T-helper 17 cell (primary cell): Measurements from ENCODE around the gene CASD1. TPM values are rescaled to one million over a fixed set of nuclear protein-coding genes. Genes with fewer than 3 reads are reported as not detected.
A peak's percentile ranks its signal among the peaks of the same experiment; 100 is the strongest.

Experiments
- ATAC-seq: fragments of 150-1000 bp; cut with Tn5 transposase; 2 replicates; pipeline ENCODE4 v1.10.0; 2021; ENCODE audit warnings: mild to moderate bottlenecking, moderate library complexity
- DNase-seq, 3 donors: peaks; one replicate each; pipeline versions ENCODE4 v3.0.0 to v3.0.0-alpha.2; 2020 to 2021
- H3K9me3 ChIP-seq: one replicate; pipeline ENCODE4 v1.7.0; 2013; ENCODE audit warnings: low read length, mild to moderate bottlenecking; ENCODE audit not compliant: control insufficient read depth, poor library complexity, severe bottlenecking
- H3K27ac Mint-ChIP-seq: one replicate; pipeline ENCODE4 v1.8.0; 2022; ENCODE audit warnings: mild to moderate bottlenecking, moderate library complexity, mixed read lengths
- H3K27me3 Mint-ChIP-seq: one replicate; pipeline ENCODE4 v1.8.0; 2022; ENCODE audit warnings: mixed read lengths
- H3K36me3 Mint-ChIP-seq: one replicate; pipeline ENCODE4 v1.8.0; 2022; ENCODE audit warnings: low read depth, mixed read lengths
- H3K4me1 Mint-ChIP-seq: one replicate; pipeline ENCODE4 v1.8.0; 2022; ENCODE audit warnings: mild to moderate bottlenecking, mixed read lengths
- H3K4me3 Mint-ChIP-seq: one replicate; pipeline ENCODE4 v1.8.0; 2022; ENCODE audit warnings: mild to moderate bottlenecking, moderate library complexity, mixed read lengths
- total RNA-seq, 4 donors: library from RNA in 2 of 4; stranded (reverse) in 2 of 4; gene quantifications; one replicate each; pipeline ENCODE4 v1.2.3 and lab custom pipeline; 2022 to 2026

The CASD1 gene
- total RNA-seq, 2 donors from 2014 or later = 18.4 to 22.9 TPM

DNA sequence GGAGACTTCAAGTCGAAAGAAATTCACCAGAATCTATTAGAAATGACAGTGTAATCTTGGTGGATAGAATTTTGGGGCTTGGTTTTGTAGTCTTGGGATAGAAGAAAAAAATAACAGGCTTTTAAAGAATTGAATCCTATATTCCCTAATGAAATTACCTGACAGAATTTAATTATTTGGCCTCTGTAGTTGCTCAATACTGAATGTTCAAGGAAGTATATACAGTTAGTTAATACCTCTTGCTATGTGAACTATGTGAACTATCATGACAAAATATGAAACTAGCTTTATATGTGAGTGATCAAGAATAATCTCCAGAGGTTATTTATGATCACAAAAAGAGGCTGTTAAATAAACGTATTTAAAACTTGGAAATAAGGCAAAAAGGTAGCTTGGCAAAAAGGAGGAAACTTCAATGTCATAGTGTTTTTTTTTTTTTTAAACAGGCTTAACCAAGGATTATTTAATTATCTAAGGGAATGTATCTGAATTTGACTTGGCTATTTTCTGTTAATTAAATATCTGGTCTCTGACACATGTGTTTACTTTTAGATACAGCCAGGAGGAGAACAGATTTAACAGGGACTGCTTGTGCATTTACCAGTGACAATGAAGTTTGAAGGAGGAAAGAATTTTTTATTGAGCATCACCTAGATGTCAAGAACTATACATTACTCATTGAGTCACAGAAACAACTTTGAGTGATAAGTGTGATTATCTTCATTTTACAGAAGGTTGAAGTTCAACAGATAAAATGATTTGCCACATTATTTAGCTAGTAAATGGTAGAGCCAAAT is 11.5 kb upstream of the CASD1 start:
- no peak for DNase-seq
- no peaks in the 10 kb centered on the region for H3K9me3 ChIP-seq
- H3K36me3 Mint-ChIP-seq = no peaks in the 10 kb centered on the region
- no peak overlapping the region for H3K4me3 Mint-ChIP-seq
- no peaks in the 10 kb centered on the region for H3K4me1 Mint-ChIP-seq
- peaks cover 28% of the 10 kb centered on the region for H3K27me3 Mint-ChIP-seq
- ATAC-seq = no peak
- no peak overlapping the region for H3K27ac Mint-ChIP-seq

DNA sequence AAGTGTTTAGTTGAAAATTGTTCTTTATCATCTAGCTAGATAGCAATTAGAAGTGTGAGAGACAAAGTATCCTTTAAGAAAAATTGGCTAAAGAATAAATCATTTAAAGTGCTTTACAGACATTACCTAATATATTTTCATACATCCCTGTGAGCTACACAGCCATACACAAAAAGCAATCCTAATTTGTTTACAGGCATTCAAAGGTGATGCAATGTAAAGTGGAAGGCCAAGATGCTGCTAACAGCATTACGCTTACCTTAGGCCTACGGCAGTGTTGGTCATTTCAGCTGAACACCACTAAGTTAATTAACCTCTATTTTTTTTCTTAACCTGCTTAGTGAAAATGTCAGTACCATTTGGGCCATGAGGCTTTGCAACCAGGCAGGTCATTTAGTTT is 10.7 kb upstream of the CASD1 start:
- H3K27me3 Mint-ChIP-seq = peaks cover 28% of the 10 kb centered on the region
- H3K4me1 Mint-ChIP-seq = no peaks in the 10 kb centered on the region
- H3K9me3 ChIP-seq = no peaks in the 10 kb centered on the region
- no peak overlapping the region for H3K4me3 Mint-ChIP-seq
- no peak overlapping the region for H3K27ac Mint-ChIP-seq
- ATAC-seq (no peak), DNase-seq (no peak)
- no peaks in the 10 kb centered on the region for H3K36me3 Mint-ChIP-seq

- H3K4me1 Mint-ChIP-seq = peaks cover 13% of the 10 kb centered on the region
- H3K27me3 Mint-ChIP-seq = no peaks in the 10 kb centered on the region
- DNase-seq (no peak), ATAC-seq (no peak)
- H3K36me3 Mint-ChIP-seq = no peaks in the 10 kb centered on the region
- H3K27ac Mint-ChIP-seq = no peak overlapping the region
- H3K9me3 ChIP-seq = no peaks in the 10 kb centered on the region
- no peak overlapping the region for H3K4me3 Mint-ChIP-seq
Observed at GRCh38 chr7:94507462-94507861, 2.1 kb upstream of the CASD1 start.

GRCh38 chr7:94507962-94508361 is 1.6 kb upstream of the CASD1 start:
- H3K36me3 Mint-ChIP-seq = no peaks in the 10 kb centered on the region
- DNase-seq (no peak), ATAC-seq (no peak)
- H3K4me3 Mint-ChIP-seq = peak overlapping the region; percentile 15
- peak overlapping the region; percentile 85 for H3K27ac Mint-ChIP-seq
- H3K9me3 ChIP-seq = no peaks in the 10 kb centered on the region
- peaks cover 17% of the 10 kb centered on the region for H3K4me1 Mint-ChIP-seq
- no peaks in the 10 kb centered on the region for H3K27me3 Mint-ChIP-seq

- Mint-ChIP-seq H3K36me3 (no peaks in the 10 kb centered on the region), H3K27ac (peak overlapping the region; percentile 85), H3K27me3 (no peaks in the 10 kb centered on the region), H3K4me3 (peak overlapping the region; percentile 89), H3K4me1 (peaks cover 27% of the 10 kb centered on the region)
- peak; percentile 51 to 55 (median 52) for DNase-seq
- H3K9me3 ChIP-seq = no peaks in the 10 kb centered on the region
- peak; percentile 89 for ATAC-seq
Observed at GRCh38 chr7:94509887-94510581, 425 bp downstream of the CASD1 start.

DNA sequence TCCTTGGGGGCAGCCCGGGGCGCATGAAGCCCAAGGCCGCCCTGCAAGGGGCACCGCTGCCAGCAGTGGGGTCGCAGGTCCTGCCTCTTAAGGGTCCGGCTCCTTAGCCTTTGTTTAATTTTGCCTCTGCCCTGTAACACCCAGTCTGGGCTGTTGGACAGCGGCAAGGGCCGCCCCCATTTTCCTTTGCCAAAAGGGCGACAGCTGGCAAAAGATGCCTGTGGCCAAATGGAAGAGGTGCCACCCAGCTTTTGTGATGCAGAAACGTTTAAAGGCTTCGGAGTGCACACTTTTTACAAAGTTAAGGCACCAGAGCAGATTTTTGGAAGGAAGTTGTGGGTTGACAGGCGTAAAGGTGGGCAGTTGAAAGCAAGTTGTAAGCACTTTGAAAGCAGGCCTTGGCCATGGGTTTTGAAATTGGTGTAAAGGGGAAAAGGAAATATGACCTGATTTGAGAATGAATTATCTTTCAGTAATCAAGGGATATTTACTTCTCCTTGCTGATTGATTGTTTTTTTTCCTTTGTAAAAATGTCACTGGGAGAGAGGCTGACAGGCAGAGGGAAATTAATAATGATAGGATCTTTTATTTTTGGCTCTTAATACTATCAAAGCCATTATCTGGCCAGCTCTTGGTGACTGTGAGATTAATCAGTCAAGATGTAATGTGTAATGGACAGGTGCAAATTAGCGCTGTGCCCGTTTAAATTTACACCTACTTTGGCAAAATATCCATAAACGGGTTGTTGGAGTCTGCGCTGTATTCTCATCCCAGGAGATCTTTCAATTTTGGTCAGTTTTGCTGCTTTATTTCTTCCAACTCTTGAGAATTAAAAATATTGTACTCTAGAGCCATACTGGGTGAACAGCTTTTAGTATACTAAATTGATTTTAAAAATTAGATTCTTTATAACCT is 1.2 kb downstream of the CASD1 start:
- Mint-ChIP-seq H3K36me3 (no peaks in the 10 kb centered on the region), H3K4me1 (peaks cover 32% of the 10 kb centered on the region), H3K27me3 (no peaks in the 10 kb centered on the region), H3K4me3 (peak overlapping the region; percentile 89), H3K27ac (peak overlapping the region; percentile 77)
- DNase-seq = peak in 2 of 3 donors; percentile 11 to 13
- peak; percentile 10 for ATAC-seq
- no peaks in the 10 kb centered on the region for H3K9me3 ChIP-seq

DNA sequence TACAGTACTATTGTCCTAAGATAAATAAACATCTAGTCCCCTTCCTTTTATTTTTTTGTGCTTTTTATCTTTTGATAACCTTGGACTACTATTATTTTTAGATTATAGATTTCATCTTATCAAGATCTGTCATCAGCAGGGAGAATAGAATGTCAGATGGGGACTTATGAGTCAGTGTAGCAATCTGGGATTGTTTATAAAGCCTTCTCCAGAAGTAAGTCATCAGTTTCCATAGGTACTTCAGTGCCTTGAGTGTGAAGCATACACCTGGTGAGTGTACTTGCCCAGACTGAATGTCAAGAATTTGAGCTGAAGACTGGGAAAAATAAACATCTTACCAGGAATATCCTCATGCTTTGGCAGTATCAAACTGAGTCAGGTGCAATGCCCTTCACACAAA is 2.1 kb downstream of the CASD1 start:
- Mint-ChIP-seq H3K4me1 (peaks cover 37% of the 10 kb centered on the region), H3K36me3 (no peaks in the 10 kb centered on the region), H3K27me3 (no peaks in the 10 kb centered on the region), H3K27ac (peak overlapping the region; percentile 77), H3K4me3 (peak overlapping the region; percentile 21)
- ATAC-seq = no peak
- DNase-seq = no peak
- H3K9me3 ChIP-seq = no peaks in the 10 kb centered on the region

- H3K4me1 Mint-ChIP-seq = peaks cover 39% of the 10 kb centered on the region
- peak overlapping the region; percentile 57 for H3K27ac Mint-ChIP-seq
- no peak for DNase-seq
- ATAC-seq = no peak
- no peaks in the 10 kb centered on the region for H3K27me3 Mint-ChIP-seq
- no peaks in the 10 kb centered on the region for H3K9me3 ChIP-seq
- peaks cover 4% of the 10 kb centered on the region for H3K36me3 Mint-ChIP-seq
- H3K4me3 Mint-ChIP-seq = peak overlapping the region; percentile 19
Observed at GRCh38 chr7:94512735-94513564, 3.3 kb downstream of the CASD1 start.

DNA sequence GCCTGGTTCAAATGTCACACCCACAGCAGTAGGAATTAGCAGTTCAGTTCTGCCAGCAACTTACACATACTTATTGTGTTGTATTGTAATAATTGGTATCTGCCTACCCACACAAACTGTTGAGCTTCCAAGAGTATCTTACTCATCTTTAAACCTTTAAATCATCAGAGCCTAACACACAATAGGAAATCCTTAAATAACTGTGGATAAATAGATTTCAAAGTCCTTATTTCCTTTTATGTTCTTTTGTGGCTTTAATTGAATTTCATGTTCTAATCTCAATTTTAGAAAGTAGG is 3.9 kb downstream of the CASD1 start:
- Mint-ChIP-seq H3K4me1 (peaks cover 39% of the 10 kb centered on the region), H3K27me3 (no peaks in the 10 kb centered on the region), H3K27ac (peak overlapping the region; percentile 57), H3K4me3 (peak overlapping the region; percentile 19), H3K36me3 (peaks cover 4% of the 10 kb centered on the region)
- H3K9me3 ChIP-seq = no peaks in the 10 kb centered on the region
- no peak for DNase-seq
- ATAC-seq = no peak

- H3K36me3 Mint-ChIP-seq = peaks cover 4% of the 10 kb centered on the region
- peaks cover 39% of the 10 kb centered on the region for H3K4me1 Mint-ChIP-seq
- H3K27me3 Mint-ChIP-seq = no peaks in the 10 kb centered on the region
- DNase-seq (no peak), ATAC-seq (no peak)
- H3K4me3 Mint-ChIP-seq = no peak overlapping the region
- no peak overlapping the region for H3K27ac Mint-ChIP-seq
- H3K9me3 ChIP-seq = no peaks in the 10 kb centered on the region
Observed at GRCh38 chr7:94514140-94514889, 4.7 kb downstream of the CASD1 start.

- peaks cover 4% of the 10 kb centered on the region for H3K36me3 Mint-ChIP-seq
- H3K4me3 Mint-ChIP-seq = no peak overlapping the region
Observed at GRCh38 chr7:94514917-94515316, 5.3 kb downstream of the CASD1 start.

DNA sequence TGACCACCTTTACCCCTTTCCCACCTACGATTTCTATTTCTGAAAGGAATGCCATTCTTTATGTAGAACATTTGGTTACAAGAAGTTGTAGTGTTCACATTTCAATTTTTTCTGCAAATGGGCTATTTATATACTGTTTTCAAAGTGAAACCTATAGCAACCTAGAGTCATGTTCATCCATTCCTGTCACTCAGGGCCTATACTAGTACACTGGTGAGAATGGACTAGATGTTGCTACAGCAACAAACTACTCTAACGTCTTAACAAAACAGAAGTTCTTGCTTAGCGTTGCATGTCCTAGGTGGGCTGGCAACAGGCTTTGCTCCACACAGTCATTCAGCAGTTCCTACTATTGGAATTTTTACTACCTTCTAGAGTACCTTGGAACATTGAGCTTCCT is 16.3 kb downstream of the CASD1 start:
- ATAC-seq (no peak), DNase-seq (no peak)
- Mint-ChIP-seq H3K27me3 (no peaks in the 10 kb centered on the region), H3K4me1 (peaks cover 6% of the 10 kb centered on the region), H3K36me3 (peaks cover 9% of the 10 kb centered on the region), H3K4me3 (no peak overlapping the region), H3K27ac (no peak overlapping the region)
- no peaks in the 10 kb centered on the region for H3K9me3 ChIP-seq

More at GRCh38 chr7:94514917-94515316, 5.3 kb downstream of the CASD1 start:
- Mint-ChIP-seq H3K27ac (peak overlapping the region; percentile 27), H3K27me3 (no peaks in the 10 kb centered on the region), H3K4me1 (peaks cover 39% of the 10 kb centered on the region)
- ATAC-seq (no peak), DNase-seq (no peak)
- no peaks in the 10 kb centered on the region for H3K9me3 ChIP-seq
